Stomach (tissue), 4 donors: ENCODE data around the gene ART4.

Experiments used
- POLR2A ChIP-seq, 4 donors: fragments of 450-650 bp; IDR thresholded peaks; one replicate each; pipeline ENCODE4 v1.6.1; 2016; ENCODE audit warnings: antibody characterized with exemption in 4 of 4, control low read depth in 2 of 4, mild to moderate bottlenecking in 1 of 4, moderate library complexity in 1 of 4
- TF ChIP-seq, protein P1 (sequence below), 7 experiments: fragments of 450-650 bp in 4 of 7; fragments of 200-600 bp in 3 of 7; sonication (generic) in 3 of 7; IDR thresholded peaks; one replicate each; pipeline ENCODE4 v1.5.1; 2016 to 2019; ENCODE audit warnings: antibody characterized with exemption in 7 of 7, control low read depth in 2 of 7, mild to moderate bottlenecking in 1 of 7

DNA sequence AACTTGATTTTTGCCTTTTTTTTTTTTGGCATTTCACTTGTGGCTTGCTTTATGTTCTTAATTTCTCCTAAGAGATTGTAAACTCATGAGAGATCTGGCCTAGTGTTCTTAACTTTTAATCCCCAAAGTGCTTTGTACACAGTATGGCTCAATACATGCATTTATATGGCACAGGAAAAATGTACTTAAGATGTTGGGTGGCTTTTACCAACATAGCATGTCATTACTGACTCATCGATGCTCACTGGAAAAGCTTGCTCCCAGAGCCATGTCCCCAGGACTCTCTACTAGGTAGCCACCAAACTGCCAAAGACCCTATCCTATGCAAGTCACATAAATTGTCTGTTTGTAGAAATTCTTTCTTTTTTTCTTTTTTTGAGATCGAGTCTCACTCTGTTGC is 16.3 kb downstream of the ART4 start:
- TF ChIP-seq, protein P1, sequence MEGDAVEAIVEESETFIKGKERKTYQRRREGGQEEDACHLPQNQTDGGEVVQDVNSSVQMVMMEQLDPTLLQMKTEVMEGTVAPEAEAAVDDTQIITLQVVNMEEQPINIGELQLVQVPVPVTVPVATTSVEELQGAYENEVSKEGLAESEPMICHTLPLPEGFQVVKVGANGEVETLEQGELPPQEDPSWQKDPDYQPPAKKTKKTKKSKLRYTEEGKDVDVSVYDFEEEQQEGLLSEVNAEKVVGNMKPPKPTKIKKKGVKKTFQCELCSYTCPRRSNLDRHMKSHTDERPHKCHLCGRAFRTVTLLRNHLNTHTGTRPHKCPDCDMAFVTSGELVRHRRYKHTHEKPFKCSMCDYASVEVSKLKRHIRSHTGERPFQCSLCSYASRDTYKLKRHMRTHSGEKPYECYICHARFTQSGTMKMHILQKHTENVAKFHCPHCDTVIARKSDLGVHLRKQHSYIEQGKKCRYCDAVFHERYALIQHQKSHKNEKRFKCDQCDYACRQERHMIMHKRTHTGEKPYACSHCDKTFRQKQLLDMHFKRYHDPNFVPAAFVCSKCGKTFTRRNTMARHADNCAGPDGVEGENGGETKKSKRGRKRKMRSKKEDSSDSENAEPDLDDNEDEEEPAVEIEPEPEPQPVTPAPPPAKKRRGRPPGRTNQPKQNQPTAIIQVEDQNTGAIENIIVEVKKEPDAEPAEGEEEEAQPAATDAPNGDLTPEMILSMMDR (IDR thresholded peaks at IDR 0.05), result no peak
- TF ChIP-seq POLR2A (IDR thresholded peaks at IDR 0.05), result no peak
